ENCODE measurements around the gene MPRIP. TPM values are rescaled to one million over a fixed set of nuclear protein-coding genes. Genes with fewer than 3 reads are reported as not detected.
"Not testable (repeated sequence)": the region's sequence is repeated elsewhere in the genome, so short reads cannot be mapped to it uniquely, and the experiment has no call there.

Gene MPRIP
- total RNA-seq, 1 donor from 2014 or later, result 137 TPM

GRCh38 chr17:17142556-17142955 lies 100.3 kb downstream of the MPRIP start:
- DNase-seq (ENCODE audit: low read depth), result no peak

DNA sequence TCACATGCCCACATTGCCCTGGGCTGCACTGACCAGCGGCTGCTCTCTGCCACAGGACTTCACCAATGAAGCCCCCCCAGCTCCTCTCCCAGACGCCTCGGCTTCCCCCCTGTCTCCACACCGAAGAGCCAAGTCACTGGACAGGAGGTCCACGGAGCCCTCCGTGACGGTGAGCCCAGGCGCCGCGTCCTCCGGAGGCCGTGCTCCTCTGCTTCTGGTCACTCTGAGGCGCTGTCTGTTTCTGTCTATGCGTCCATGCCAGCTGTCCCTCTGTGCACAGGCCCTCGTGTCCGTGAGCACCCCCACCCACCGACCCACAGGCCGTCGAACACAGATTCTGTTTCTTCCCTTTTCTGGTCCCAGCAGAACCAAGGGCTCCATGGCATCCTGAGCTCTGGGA lies 101.2 kb downstream of the MPRIP start:
- no peak for DNase-seq (ENCODE audit: low read depth)

GRCh38 chr17:17144061-17144460 lies 101.8 kb downstream of the MPRIP start:
- DNase-seq (ENCODE audit: low read depth), result no peak

DNA sequence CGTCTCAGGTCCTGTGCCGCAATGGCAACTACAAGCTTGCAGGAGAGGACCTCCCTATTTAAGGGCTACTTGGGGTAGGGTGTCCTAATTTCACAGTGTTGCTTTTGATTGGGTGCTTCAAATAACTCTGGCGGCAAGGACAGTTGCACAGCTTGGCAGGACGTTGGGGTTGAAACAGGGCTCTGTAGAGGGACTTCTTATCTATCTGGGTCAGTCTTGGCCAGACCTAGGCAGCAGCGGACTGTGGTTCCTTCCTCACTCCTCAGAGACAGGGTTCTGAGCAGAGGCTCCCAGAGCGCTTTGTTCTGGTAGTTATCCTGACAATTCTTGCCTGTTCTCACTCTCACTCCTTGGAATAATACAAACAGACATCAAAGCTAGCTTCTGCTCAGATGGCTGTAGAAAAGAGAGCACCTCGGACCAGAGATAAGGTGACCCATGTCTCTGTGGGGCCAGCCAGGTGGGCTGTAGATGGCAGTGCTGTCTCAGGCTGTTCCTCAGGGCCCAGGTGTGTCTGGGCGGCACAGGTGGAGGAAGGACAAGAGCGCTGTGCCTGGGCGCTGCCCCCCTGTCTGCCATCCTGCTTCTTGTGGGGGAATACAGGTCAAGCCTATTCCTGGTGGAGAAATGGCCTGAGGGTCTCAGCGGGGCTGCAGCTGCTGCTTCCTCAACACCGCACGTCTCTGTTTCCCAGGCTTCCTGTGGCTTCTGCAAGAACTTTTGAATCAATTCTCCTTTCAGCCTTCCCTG lies 102.8 kb downstream of the MPRIP start:
- DNase-seq (ENCODE audit: low read depth), result no peak

- peak; percentile 42 for DNase-seq (ENCODE audit: low read depth)
Measured at GRCh38 chr17:17146786-17147406, 104.6 kb downstream of the MPRIP start.

GRCh38 chr17:17147821-17148220 lies 105.6 kb downstream of the MPRIP start:
- DNase-seq (ENCODE audit: low read depth), result no peak

DNA sequence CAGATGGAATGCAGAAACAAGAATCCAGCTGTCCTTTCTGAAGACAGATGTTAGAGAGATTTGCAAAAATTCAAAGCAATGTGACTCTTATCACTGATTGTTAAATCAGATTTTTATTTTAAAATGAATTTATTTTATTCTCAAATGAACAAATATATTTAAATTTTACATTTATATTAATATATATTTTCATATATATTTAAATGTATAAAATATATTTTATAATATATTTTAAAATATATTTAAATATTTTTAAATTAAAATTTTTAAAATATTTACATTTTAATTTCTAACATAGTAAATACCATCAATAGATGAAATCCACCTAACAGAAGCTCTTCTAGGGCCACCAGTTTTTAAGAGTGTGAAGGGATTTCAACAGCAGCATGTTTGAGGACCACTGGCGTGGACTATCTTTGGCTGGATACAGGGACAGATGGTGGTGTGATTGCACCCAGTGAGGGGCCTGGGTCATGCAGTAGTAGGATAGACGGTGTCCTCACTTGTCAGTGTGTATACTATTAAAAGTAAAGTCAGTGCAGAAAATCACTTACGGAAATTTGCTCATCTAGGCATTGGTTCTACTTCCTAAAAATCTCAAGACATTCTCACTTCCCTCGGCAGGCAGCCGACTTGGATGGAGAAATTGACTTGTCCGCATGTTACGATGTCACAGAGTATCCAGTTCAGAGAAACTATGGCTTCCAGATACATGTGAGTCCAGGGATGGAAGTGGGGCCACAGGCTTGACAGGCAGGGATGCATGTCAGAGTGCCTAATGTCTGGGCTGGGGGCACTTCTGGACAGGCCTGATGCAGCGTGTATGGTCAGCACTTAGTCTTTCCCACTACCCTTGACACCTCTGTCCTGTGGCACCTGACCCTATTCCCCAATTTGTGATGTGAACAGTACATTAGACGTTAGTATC lies 107.5 kb downstream of the MPRIP start:
- DNase-seq (ENCODE audit: low read depth), result no peak

GRCh38 chr17:17150448-17150800 lies 108.2 kb downstream of the MPRIP start:
- DNase-seq (ENCODE audit: low read depth), result no peak

- peak; percentile 51 for DNase-seq (ENCODE audit: low read depth)
Measured at GRCh38 chr17:17151055-17151454, 108.8 kb downstream of the MPRIP start.

DNA sequence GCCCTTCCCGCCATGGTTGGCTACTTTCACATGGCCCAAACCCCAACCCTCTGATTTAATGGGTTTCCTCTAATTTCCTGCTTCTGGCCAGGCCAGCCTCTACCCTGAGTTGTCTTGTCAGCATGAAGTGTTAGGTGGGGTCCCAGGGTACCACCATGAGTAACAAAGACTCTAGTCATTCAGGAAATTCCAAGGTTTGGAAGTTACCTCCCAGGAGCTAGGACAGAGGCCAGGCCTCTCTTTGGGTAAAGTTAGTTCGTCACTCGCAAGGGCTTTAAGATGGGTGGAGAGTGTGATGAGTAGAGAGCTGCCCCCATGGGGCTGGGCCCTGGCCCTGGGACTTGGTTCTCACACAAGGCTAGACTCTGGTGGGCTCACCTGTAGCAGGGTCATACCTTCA lies 109.3 kb downstream of the MPRIP start:
- DNase-seq (ENCODE audit: low read depth), result peak; percentile 30

- peak; percentile 97 for DNase-seq (ENCODE audit: low read depth)
Measured at GRCh38 chr17:17151962-17152361, 109.7 kb downstream of the MPRIP start.

DNA sequence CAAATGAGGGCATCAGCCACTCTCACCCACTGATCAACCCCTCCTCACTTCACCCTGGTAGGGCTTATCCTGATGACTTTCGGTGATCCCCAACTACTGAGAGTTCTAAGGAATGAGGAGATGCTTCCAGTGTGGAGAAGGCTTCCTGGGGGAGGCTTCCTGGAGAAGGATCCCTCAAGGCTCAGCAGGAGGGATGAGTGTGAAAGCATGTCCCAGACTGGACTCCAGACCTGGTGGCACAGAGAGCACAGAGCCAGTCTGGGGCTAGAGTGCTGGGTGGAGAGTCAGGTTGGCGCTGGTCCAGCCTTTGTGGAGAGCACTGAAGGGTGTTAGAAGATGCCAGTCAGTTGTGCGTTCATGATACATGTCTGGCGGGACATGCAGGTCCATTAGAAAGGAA lies 110.1 kb downstream of the MPRIP start:
- DNase-seq (ENCODE audit: low read depth), result no peak

- no peak for DNase-seq (ENCODE audit: low read depth)
Measured at GRCh38 chr17:17153071-17153470, 110.8 kb downstream of the MPRIP start.

DNA sequence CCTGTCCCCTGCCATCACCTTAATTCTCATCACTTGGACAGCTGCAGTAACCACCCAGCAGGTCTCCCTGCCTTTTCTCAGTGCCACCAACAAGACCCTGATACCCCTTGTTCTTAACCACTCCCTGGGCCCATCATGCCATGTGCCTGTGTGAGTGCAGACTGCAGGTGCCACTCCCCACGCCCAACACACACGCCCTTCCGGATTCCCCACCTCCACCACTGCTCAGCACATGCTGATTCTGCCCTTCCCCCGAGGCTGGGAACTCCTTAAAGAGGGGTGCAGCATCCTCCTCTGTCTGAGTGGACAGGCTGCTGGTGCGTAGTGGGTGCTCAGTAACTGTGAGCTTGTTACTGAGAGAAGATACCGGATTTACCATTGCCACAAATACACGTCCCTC lies 111.5 kb downstream of the MPRIP start:
- DNase-seq (ENCODE audit: low read depth), result no peak

DNA sequence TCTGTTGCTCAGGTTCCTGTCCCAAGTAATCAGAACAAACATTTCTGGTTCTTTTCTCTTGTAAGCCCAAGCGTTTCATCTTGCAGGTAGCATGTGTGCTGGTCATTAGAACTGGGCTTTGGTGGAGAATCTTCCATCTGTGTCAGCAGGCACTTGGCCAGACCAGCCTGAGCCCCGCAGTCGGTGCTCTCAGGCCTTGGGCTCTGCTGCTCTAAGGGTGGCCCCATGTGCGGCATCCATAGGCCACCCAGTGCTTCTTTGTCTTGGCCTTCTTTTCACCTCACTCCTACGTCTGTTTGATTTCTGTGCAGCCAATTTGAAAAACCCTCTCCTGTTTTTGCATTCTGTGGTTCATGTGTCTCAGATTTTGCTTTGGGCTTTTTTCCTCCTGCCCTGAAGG lies 112.3 kb downstream of the MPRIP start:
- DNase-seq (ENCODE audit: low read depth), result no peak

DNA sequence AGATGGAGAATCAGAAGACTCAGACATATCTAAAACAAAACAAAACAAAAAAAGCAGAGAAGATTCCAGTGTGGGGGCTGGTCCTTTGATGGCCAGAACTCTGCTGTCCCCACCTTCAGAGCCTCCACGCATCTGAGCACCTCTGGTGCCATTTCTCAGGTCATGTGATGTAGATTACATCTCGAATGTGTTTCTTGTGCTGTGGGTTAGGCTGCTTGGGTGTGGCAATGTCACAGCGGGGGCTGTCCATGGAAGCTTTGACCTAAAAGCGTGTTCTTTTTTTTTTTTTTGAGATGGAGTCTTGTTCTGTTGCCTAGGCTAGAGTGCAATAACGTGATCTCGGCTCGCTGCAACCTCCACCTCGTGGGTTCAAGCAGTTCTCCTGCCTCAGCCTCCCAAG lies 112.7 kb downstream of the MPRIP start:
- no peak for DNase-seq (ENCODE audit: low read depth)

GRCh38 chr17:17155568-17155967 lies 113.3 kb downstream of the MPRIP start:
- DNase-seq (ENCODE audit: low read depth), result no peak

GRCh38 chr17:17156107-17156506 lies 113.8 kb downstream of the MPRIP start:
- DNase-seq (ENCODE audit: low read depth), result no peak

DNA sequence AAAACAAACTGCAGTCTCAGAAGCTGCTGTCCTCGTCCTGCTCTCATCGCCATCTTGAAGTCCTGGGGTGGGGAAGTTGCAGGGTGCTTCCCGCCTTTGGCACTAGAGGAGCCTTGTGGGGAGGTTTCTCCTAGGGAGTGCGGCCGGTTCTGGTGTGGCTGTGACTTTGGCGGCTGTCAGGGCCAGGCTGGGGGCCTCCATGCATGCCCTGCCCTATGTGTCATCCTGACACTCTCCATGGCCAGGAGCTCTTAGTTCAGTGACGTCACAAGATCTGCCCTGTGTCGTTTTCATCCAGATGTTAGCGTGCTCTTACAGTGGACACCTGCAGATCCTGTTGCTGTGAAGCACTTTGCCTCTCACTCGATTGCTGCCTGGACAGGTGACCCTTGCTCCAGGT lies 114.3 kb downstream of the MPRIP start:
- DNase-seq (ENCODE audit: low read depth), result peak; percentile 36

- DNase-seq (ENCODE audit: low read depth), result no peak
Measured at GRCh38 chr17:17157041-17157440, 114.8 kb downstream of the MPRIP start.

DNA sequence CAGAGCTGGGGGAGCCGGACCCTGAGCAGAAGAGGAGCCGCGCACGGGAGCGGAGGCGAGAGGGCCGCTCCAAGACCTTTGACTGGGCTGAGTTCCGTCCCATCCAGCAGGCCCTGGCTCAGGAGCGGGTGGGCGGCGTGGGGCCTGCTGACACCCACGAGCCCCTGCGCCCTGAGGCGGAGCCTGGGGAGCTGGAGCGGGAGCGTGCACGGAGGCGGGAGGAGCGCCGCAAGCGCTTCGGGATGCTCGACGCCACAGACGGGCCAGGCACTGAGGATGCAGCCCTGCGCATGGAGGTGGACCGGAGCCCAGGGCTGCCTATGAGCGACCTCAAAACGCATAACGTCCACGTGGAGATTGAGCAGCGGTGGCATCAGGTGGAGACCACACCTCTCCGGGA lies 116.2 kb downstream of the MPRIP start:
- DNase-seq (ENCODE audit: low read depth), result not testable (repeated sequence)

- DNase-seq (ENCODE audit: low read depth), result no peak
Measured at GRCh38 chr17:17159571-17159970, 117.3 kb downstream of the MPRIP start.
